Lower leg skin (tissue), 3 donors: ENCODE measurements around the gene REST.

Experiments used
- POLR2A ChIP-seq, 2 donors: fragments of 450-650 bp; IDR thresholded peaks; one replicate each; pipeline ENCODE4 v1.6.1; 2016 to 2017; ENCODE audit warnings: antibody characterized with exemption in 2 of 2, mild to moderate bottlenecking in 1 of 2, moderate library complexity in 1 of 2
- TF ChIP-seq, protein P1 (sequence below), 3 donors: fragments of 450-650 bp; IDR thresholded peaks; one replicate each; pipeline ENCODE4 v1.5.1; 2016; ENCODE audit warnings: antibody characterized with exemption in 3 of 3, mild to moderate bottlenecking in 3 of 3, moderate library complexity in 2 of 3

DNA sequence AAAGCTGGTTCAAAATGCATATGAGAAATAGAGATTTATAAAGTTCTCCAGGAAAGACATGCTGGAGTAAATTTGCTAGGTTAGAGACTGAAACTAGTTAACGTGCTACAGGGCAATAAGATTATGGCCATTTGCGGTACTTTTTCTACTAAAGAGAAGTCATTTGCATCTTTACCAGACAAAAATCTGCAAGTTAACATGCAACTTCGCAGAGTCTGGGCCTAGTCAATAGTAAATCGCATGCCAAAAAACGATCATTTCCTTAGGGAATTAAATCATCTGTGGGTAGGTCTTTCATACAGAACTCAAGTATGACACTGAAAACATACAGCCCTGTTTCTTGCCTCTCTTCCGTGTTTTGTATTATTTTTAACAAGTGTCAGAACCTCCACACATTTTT lies 32.8 kb upstream of the REST start:
- TF ChIP-seq, protein P1, sequence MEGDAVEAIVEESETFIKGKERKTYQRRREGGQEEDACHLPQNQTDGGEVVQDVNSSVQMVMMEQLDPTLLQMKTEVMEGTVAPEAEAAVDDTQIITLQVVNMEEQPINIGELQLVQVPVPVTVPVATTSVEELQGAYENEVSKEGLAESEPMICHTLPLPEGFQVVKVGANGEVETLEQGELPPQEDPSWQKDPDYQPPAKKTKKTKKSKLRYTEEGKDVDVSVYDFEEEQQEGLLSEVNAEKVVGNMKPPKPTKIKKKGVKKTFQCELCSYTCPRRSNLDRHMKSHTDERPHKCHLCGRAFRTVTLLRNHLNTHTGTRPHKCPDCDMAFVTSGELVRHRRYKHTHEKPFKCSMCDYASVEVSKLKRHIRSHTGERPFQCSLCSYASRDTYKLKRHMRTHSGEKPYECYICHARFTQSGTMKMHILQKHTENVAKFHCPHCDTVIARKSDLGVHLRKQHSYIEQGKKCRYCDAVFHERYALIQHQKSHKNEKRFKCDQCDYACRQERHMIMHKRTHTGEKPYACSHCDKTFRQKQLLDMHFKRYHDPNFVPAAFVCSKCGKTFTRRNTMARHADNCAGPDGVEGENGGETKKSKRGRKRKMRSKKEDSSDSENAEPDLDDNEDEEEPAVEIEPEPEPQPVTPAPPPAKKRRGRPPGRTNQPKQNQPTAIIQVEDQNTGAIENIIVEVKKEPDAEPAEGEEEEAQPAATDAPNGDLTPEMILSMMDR (IDR thresholded peaks at IDR 0.05), result no peak
- TF ChIP-seq POLR2A (IDR thresholded peaks at IDR 0.05), result no peak
